IMR-90 (cell line): Measurements from ENCODE around the gene DRC7. TPM values are rescaled to one million over a fixed set of nuclear protein-coding genes. Genes with fewer than 3 reads are reported as not detected.

ENCODE experiments used
- ATAC-seq: fragments of 200-7000 bp; cut with Tn5 transposase; 2 replicates; pipeline ENCODE4 v1.9.1; 2020; ENCODE audit warnings: low read depth, mild to moderate bottlenecking, moderate library complexity
- BruUV-seq: library from RNA; stranded (reverse); fragments of 400-500 nt; replicated peaks from 2 replicates; lab custom pipeline; 2021; lab: Mats Ljungman, UMichigan
- CTCF ChIA-PET: fragments of 300-600 bp; formaldehyde crosslinking; extraction: SDS; loops from one replicate; lab custom pipeline; 2021; ENCODE audit warnings: antibody characterized with exemption; lab: Yijun Ruan, JAX
- POLR2A ChIA-PET: fragments of 300-600 bp; sonication (Branson Sonifier 250); formaldehyde crosslinking; loops from one replicate; lab custom pipeline; 2022; ENCODE audit warnings: antibody characterized with exemption; ENCODE audit not compliant: unreplicated experiment; lab: Charles Lee
- DNase-seq: peaks from one replicate; pipeline ENCODE4 v3.0.0; 2013
- H2AFZ ChIP-seq: replicated peaks from 2 replicates; pipeline ENCODE3; 2013; ENCODE audit warnings: low read length, mild to moderate bottlenecking; ENCODE audit not compliant: poor library complexity
- H2AK5ac ChIP-seq: 2 replicates; pipeline ENCODE4 v1.6.1; 2013; ENCODE audit warnings: low read depth, low read length, inconsistent platforms
- H2AK9ac ChIP-seq: replicated peaks from 2 replicates; pipeline ENCODE3; 2013; ENCODE audit warnings: mild to moderate bottlenecking, low read depth, low read length, moderate library complexity; ENCODE audit not compliant: poor library complexity
- H2BK120ac ChIP-seq: 2 replicates; pipeline ENCODE4 v1.6.1; 2013; ENCODE audit warnings: low read depth, low read length, inconsistent platforms
- H2BK15ac ChIP-seq: 3 replicates; pipeline ENCODE4 v1.6.1; 2013; ENCODE audit warnings: low read depth, low read length, inconsistent platforms
- H2BK20ac ChIP-seq: 2 replicates; pipeline ENCODE4 v1.6.1; 2013; ENCODE audit warnings: low read depth, mild to moderate bottlenecking, inconsistent platforms, low read length, moderate library complexity
- H2BK5ac ChIP-seq: 2 replicates; pipeline ENCODE4 v1.6.1; 2013; ENCODE audit warnings: mild to moderate bottlenecking, low read depth, low read length, inconsistent platforms; ENCODE audit not compliant: poor library complexity, severe bottlenecking
- H3K14ac ChIP-seq: replicated peaks from 2 replicates; pipeline ENCODE4 v1.6.1; 2013; ENCODE audit warnings: low read depth, low read length, inconsistent platforms
- H3K18ac ChIP-seq: 2 replicates; pipeline ENCODE4 v1.6.1; 2013; ENCODE audit warnings: low read depth, low read length, control low read depth
- H3K23ac ChIP-seq: 2 replicates; pipeline ENCODE4 v1.6.1; 2013; ENCODE audit warnings: low read depth, low read length, inconsistent platforms
- H3K27ac ChIP-seq: 2 replicates; pipeline ENCODE4 v1.5.1; 2013; ENCODE audit warnings: mild to moderate bottlenecking, control low read depth, low read length; ENCODE audit not compliant: insufficient read depth
- H3K27me3 ChIP-seq: 2 replicates; pipeline ENCODE4 v1.6.1; 2013; ENCODE audit warnings: low read length; ENCODE audit not compliant: control insufficient read depth, insufficient read depth
- H3K36me3 ChIP-seq: 2 replicates; pipeline ENCODE4 v1.6.1; 2013; ENCODE audit warnings: low read length, mixed read lengths; ENCODE audit not compliant: control insufficient read depth, insufficient read depth
- H3K4ac ChIP-seq: 2 replicates; pipeline ENCODE4 v1.6.1; 2013; ENCODE audit warnings: low read depth, low read length, inconsistent platforms
- H3K4me1 ChIP-seq: 2 replicates; pipeline ENCODE4 v1.6.1; 2013; ENCODE audit warnings: low read length, mixed read lengths; ENCODE audit not compliant: control insufficient read depth, insufficient read depth
- H3K4me2 ChIP-seq: 2 replicates; pipeline ENCODE4 v1.6.1; 2013; ENCODE audit warnings: low read depth, mild to moderate bottlenecking, control low read depth, low read length, moderate library complexity
- H3K4me3 ChIP-seq: 2 replicates; pipeline ENCODE4 v1.5.1; 2013; ENCODE audit warnings: low read depth, mild to moderate bottlenecking, control low read depth, low read length, moderate library complexity; ENCODE audit not compliant: insufficient read depth
- H3K56ac ChIP-seq: 2 replicates; pipeline ENCODE4 v1.6.1; 2013; ENCODE audit warnings: low read length, inconsistent platforms; ENCODE audit not compliant: insufficient read depth; ENCODE audit errors: extremely low read depth
- H3K79me1 ChIP-seq, 2 experiments: 2 replicates each; pipeline ENCODE4 v1.6.1; 2013; ENCODE audit warnings: low read length in 2 of 2, inconsistent platforms in 1 of 2, low read depth in 1 of 2
- H3K9ac ChIP-seq: 2 replicates; pipeline ENCODE4 v1.6.1; 2013; ENCODE audit warnings: low read depth, low read length, control low read depth
- H3K9me1 ChIP-seq: 2 replicates; pipeline ENCODE4 v1.6.1; 2013; ENCODE audit warnings: low read length, inconsistent platforms; ENCODE audit not compliant: insufficient read depth
- H3K9me3 ChIP-seq: 2 replicates; pipeline ENCODE4 v1.6.1; 2013; ENCODE audit warnings: low read length; ENCODE audit not compliant: control insufficient read depth, insufficient read depth
- H4K20me1 ChIP-seq: 2 replicates; pipeline ENCODE4 v1.6.1; 2013; ENCODE audit warnings: low read length, inconsistent platforms; ENCODE audit not compliant: insufficient read depth
- H4K5ac ChIP-seq: 2 replicates; pipeline ENCODE4 v1.6.1; 2013; ENCODE audit warnings: mild to moderate bottlenecking, low read depth, low read length, control low read depth
- H4K8ac ChIP-seq, 2 experiments: 2 replicates each; pipeline ENCODE4 v1.6.1; 2013; ENCODE audit warnings: low read depth in 2 of 2, low read length in 2 of 2, control low read depth in 1 of 2, inconsistent platforms in 1 of 2
- H4K91ac ChIP-seq: 2 replicates; pipeline ENCODE4 v1.6.1; 2013; ENCODE audit warnings: low read depth, low read length, inconsistent platforms; ENCODE audit not compliant: insufficient read depth
- MXI1 ChIP-seq: IDR thresholded peaks from 2 replicates; pipeline ENCODE4 v1.6.1; 2012; ENCODE audit warnings: low read depth, mild to moderate bottlenecking, low read length, moderate library complexity, borderline replicate concordance
- RFX5 ChIP-seq: IDR thresholded peaks from 2 replicates; pipeline ENCODE4 v1.8.0; 2012; ENCODE audit warnings: low read depth, mild to moderate bottlenecking, low read length, moderate library complexity
- WGBS, 2 experiments: methylation state at CpG; one replicate each; pipeline versions ENCODE4 v1.1.5 to v1.1.7; 2013; ENCODE audit warnings: missing lambda C conversion rate in 2 of 2; ENCODE audit not compliant: insufficient read length in 1 of 2; ENCODE audit errors: extremely low coverage in 2 of 2; 5-methylcytosine and 5-hydroxymethylcytosine counted together
- dilution Hi-C: fragments of 300-500 bp; cut with HindIII; formaldehyde crosslinking; loops from one replicate; pipeline ENCODE4 v1.14.3; 2018; ENCODE audit warnings: low sequenced_read_pairs; ENCODE audit not compliant: unreplicated experiment
- in situ Hi-C: fragments of 300-500 bp; cut with MboI; formaldehyde crosslinking; loops from 3 replicates; pipeline ENCODE4 v1.14.3; 2019; ENCODE audit warnings: low sequenced_read_pairs, inconsistent platforms, mixed read lengths
- intact Hi-C: fragments of 100-400 bp; cut with micrococcal nuclease; formaldehyde crosslinking; loops from 2 replicates; pipeline ENCODE4 v1.10.0; 2022
- polyA plus RNA-seq, 3 experiments: library from polyadenylated mRNA; depleted of rRNA; stranded (reverse); fragments of >200 nt; gene quantifications; 2 replicates each; pipeline ENCODE4 v1.2.3, GENCODE V29; 2012; ENCODE audit warnings: low replicate concordance in 1 of 3
- total RNA-seq: library from RNA; depleted of rRNA; stranded (reverse); fragments of >200 nt; gene quantifications from 2 replicates; pipeline ENCODE4 v1.2.3, GENCODE V29; 2012
- TF ChIP-seq, protein P1 (sequence below): fragments of 150-350 bp; IDR thresholded peaks from 2 replicates; pipeline ENCODE4 v1.6.1; 2017; ENCODE audit warnings: mild to moderate bottlenecking, antibody characterized with exemption, low read length, low read depth
- TF ChIP-seq, protein P2 (sequence below): conservative IDR thresholded peaks from 2 replicates; pipeline ENCODE4 v1.5.1; 2012; ENCODE audit warnings: mild to moderate bottlenecking, low read depth, low read length, improper control_type of control experiment

DRC7 gene
- total and polyA plus RNA-seq, 2 of the 4 experiments (the other 2 are of a cell fraction) = not detected

DNA sequence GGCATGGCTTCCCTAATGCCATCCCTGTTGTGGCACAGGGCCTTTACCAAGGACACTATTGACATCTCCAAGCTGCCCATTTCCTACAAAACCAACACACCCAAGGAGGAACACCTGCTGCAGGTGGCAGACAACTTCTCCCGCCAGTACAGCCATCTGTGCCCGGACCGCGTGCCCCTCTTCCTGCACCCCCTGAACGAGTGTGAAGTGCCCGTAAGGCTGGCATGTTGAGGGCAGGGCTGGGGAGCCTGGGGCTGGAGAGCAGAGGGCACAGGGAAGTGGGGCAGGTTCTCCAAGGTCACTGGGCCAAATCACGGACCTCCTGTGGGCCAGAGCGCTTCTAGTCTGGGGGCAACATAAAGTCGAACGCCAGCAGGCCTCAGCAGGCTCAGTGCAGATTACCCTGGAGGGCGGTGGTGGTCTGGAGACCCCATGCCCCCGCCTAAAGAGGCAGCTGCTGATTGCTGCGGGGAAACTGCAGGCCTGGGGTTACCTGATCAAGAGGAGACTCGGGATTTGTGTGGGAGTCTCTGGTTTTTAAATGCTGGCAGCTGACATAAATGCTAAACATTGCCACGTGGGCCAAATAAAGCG is 4.3 kb downstream of the DRC7 start:
- Histone ChIP-seq H3K4ac (no peak overlapping the region), H3K27ac (no peak overlapping the region), H2BK5ac (no peak overlapping the region), H3K4me3 (no peak overlapping the region), H2AK9ac (no peak overlapping the region), H3K4me2 (no peak overlapping the region), H2BK20ac (no peak overlapping the region), H3K9me3 (no peaks in the 10 kb centered on the region), H3K14ac (no peak overlapping the region), H3K18ac (no peak overlapping the region), H3K56ac (no peak overlapping the region), H4K5ac (no peak overlapping the region), H3K9me1 (no peaks in the 10 kb centered on the region), H2AK5ac (no peak overlapping the region), H4K8ac (no peak overlapping the region), H2BK15ac (no peak overlapping the region), H3K9ac (no peak overlapping the region), H4K91ac (no peak overlapping the region), H2AFZ (no peak overlapping the region), H2BK120ac (no peak overlapping the region), H3K79me1 (no peaks in the 10 kb centered on the region), H3K27me3 (peaks cover 51% of the 10 kb centered on the region), H4K20me1 (no peaks in the 10 kb centered on the region), H3K23ac (no peak overlapping the region), H3K36me3 (no peaks in the 10 kb centered on the region), H3K4me1 (no peaks in the 10 kb centered on the region)
- WGBS, 2 experiments = 54% methylated on average over 6 of the region's 16 CpGs; no CpG with 5 or more reads in 1 of the 2 experiments
- CTCF ChIA-PET = interaction anchor here (0.6 kb wide), 1 partner anchor 13 kb away, joined by 3 read pairs; no protein-coding TSS in a partner anchor
- DNase-seq (no peak), ATAC-seq (no peak)
- dilution Hi-C loops (no loop called here), intact Hi-C loops (no loop called here), in situ Hi-C loops (no loop called here)
- POLR2A ChIA-PET = no interaction called here
- no TSS peak for BruUV-seq
- TF ChIP-seq RFX5 (no peak), MXI1 (no peak)
- TF ChIP-seq, protein P1, sequence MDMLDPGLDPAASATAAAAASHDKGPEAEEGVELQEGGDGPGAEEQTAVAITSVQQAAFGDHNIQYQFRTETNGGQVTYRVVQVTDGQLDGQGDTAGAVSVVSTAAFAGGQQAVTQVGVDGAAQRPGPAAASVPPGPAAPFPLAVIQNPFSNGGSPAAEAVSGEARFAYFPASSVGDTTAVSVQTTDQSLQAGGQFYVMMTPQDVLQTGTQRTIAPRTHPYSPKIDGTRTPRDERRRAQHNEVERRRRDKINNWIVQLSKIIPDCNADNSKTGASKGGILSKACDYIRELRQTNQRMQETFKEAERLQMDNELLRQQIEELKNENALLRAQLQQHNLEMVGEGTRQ = no peak
- TF ChIP-seq, protein P2, sequence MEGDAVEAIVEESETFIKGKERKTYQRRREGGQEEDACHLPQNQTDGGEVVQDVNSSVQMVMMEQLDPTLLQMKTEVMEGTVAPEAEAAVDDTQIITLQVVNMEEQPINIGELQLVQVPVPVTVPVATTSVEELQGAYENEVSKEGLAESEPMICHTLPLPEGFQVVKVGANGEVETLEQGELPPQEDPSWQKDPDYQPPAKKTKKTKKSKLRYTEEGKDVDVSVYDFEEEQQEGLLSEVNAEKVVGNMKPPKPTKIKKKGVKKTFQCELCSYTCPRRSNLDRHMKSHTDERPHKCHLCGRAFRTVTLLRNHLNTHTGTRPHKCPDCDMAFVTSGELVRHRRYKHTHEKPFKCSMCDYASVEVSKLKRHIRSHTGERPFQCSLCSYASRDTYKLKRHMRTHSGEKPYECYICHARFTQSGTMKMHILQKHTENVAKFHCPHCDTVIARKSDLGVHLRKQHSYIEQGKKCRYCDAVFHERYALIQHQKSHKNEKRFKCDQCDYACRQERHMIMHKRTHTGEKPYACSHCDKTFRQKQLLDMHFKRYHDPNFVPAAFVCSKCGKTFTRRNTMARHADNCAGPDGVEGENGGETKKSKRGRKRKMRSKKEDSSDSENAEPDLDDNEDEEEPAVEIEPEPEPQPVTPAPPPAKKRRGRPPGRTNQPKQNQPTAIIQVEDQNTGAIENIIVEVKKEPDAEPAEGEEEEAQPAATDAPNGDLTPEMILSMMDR = no peak
